ENCODE measurements around the gene GRIK1.

Gene GRIK1

GRCh38 chr21:29633756-29634155, 306.0 kb downstream of the GRIK1 start:
- H3K4me3 ChIP-seq (ENCODE audit: low read depth, low read length): no peak overlapping the region
- TF ChIP-seq CTCF (IDR thresholded peaks at IDR 0.05; ENCODE audit: borderline replicate concordance, insufficient read depth, low read depth, low read length): no peak

- H3K4me3 ChIP-seq (ENCODE audit: low read depth, low read length): no peak overlapping the region
- no peak for TF ChIP-seq CTCF (IDR thresholded peaks at IDR 0.05; ENCODE audit: borderline replicate concordance, insufficient read depth, low read depth, low read length)
These were observed 309.4 kb downstream of the GRIK1 start for GRCh38 chr21:29630441-29630840.

- H3K4me3 ChIP-seq (ENCODE audit: low read depth, low read length): no peak overlapping the region
- TF ChIP-seq CTCF (IDR thresholded peaks at IDR 0.05; ENCODE audit: borderline replicate concordance, insufficient read depth, low read depth, low read length): no peak
These were observed 311.9 kb downstream of the GRIK1 start for GRCh38 chr21:29627905-29628304.

GRCh38 chr21:29626801-29627470, 312.9 kb downstream of the GRIK1 start:
- TF ChIP-seq CTCF (IDR thresholded peaks at IDR 0.05; ENCODE audit: borderline replicate concordance, insufficient read depth, low read depth, low read length): no peak
- no peak overlapping the region for H3K4me3 ChIP-seq (ENCODE audit: low read depth, low read length)

GRCh38 chr21:29625990-29626389, 313.8 kb downstream of the GRIK1 start:
- no peak for TF ChIP-seq CTCF (IDR thresholded peaks at IDR 0.05; ENCODE audit: borderline replicate concordance, insufficient read depth, low read depth, low read length)

GRCh38 chr21:29624776-29625175, 315.0 kb downstream of the GRIK1 start:
- no peak overlapping the region for H3K4me3 ChIP-seq (ENCODE audit: low read depth, low read length)
- TF ChIP-seq CTCF (IDR thresholded peaks at IDR 0.05; ENCODE audit: borderline replicate concordance, insufficient read depth, low read depth, low read length): no peak

More at GRCh38 chr21:29625990-29626389, 313.8 kb downstream of the GRIK1 start:
- no peak overlapping the region for H3K4me3 ChIP-seq (ENCODE audit: low read depth, low read length)

- TF ChIP-seq CTCF (IDR thresholded peaks at IDR 0.05; ENCODE audit: borderline replicate concordance, insufficient read depth, low read depth, low read length): no peak
These were observed 318.3 kb downstream of the GRIK1 start for GRCh38 chr21:29621525-29621924.

More at GRCh38 chr21:29621525-29621924, 318.3 kb downstream of the GRIK1 start:
- H3K4me3 ChIP-seq (ENCODE audit: low read depth, low read length): no peak overlapping the region

Data from GM12875 (cell line).